GM20431 (cell line): ENCODE data around the gene THAP4.

ENCODE experiments used
- in situ Hi-C: fragments of 300-500 bp; cut with MseI, MboI; formaldehyde crosslinking; loops from one replicate; pipeline ENCODE4 v1.15.0; 2020; ENCODE audit warnings: low sequenced_read_pairs; ENCODE audit not compliant: unreplicated experiment

THAP4 gene

DNA sequence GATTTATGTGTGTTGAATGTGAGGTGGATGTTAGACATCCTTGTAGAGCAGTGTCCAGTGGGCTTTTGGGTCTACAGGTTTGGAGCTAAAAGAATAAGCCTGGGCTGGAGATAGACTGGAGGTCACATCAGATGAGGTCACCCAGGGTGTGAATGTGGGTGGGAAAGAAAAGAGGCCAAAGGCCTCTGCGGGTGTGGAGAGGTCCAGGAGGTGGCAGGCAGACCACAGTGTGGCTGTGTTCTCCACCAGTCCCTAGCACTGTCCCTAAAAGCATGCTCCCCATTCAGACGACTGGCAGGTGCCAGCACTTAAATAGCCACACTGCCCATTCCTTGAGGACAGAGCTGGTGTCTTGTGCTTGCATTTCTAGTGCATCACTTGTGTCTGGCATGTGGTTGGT lies 4.7 kb upstream of the THAP4 start:
- in situ Hi-C loops: no loop called here

DNA sequence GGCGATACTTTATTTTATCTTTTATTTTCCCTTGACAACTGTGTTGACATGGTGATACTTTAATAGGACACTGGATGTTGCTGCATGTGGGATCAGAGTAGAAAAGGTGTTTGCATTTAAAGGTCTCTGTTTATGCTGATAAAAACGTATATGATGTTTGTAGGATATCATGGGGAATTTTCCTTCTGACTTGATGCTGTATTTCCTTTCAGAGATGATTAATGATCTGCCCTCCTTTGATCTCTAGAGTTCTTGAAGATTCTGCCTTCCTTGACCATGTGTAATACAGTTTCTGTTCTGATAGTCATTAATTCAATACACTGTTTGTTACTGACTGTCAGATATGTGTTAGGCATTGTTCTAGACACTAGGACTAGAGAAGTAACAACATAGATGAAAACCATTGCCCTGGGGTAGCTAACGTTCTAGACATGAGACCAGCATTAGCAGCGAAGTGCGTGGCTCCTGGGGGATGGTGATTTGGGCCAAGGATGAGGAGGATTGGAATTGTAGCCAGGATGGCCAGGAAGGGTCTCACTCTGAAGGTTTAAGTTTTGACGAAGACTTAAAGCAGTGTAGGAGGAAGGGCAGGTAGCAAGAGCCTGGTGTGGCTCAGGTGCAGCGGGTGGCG lies 3.3 kb upstream of the THAP4 start:
- in situ Hi-C loops: no loop called here

DNA sequence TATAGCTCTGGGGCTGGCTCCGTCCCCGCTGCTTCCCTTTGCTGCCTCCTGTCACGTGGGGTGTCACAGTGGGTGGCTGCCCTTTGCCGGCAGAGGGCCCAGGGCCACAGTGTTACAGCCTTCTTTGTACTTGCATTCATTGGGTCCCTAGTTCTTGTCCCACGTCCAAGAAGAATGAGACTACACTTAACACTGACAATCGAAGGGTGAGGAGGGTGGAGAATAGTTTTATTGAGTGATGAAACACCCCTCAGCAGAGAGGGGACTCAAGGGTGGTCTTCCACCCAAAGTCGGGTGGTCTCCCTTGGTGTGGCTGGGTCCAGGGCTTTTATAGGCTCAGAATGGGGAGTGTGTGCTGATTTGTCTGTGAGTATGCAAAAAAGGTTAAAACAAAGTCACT lies 2.4 kb upstream of the THAP4 start:
- in situ Hi-C loops: no loop called here

DNA sequence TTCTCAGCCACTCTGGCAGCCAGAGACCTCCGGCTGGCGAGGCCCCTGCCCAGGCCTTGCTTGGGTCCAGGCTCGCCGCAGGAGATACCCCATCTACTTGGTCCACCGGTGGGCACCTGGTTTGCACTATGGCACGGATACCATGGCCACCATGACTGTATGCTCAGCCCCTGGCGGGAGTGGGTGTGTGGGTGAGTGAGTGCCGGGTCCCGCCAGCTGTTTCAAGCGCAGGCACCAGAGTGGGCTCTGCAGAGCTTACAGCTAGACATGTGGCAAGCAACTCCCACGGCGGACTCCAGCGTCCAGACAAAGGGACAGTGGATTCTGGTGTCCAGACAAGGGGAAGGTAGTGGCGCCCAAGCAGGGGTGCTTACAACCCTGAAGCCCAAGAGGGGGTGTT lies 2.0 kb upstream of the THAP4 start:
- in situ Hi-C loops: no loop called here

DNA sequence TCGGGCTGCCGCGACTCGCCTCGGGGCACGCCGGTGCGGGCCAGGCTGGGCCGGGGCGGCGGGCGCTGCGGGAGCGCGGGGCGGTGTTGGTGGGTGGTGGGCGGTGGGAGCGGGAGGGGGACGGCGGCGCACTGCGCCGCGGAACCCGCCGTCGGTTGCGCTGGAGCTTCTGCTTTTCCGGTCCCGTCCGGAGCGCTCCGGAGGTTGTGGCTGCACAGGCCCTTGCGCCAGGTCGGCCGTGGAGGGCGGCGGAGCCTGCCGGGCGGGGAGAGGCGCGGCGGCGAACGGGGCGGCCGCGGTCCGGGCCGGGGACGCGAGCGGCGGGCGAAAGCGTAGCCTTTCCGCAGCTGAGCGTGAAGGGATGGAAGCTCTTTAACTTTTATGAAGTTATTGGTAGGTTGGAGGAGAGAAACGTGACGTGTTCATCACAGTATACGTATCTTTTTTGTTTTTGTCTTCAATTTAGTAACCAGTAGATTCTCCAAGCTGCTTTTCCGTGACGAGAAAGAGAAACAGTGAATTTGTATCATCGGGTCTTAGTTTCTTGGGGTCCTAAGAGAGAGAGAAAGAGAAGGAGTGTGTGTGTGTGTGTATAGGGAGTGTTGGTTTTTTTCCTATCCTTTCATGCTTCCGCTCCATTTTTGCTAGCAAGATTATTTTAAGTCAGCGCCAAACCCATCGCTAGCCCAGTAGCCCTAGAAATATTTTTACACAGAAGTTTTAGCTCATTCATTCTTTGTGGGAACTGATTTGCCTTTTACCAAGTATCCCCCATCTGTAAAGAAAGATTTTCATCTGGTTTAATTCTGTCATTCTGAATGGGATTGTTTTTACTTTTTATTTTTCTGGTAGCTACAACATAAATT lies 1.1 kb upstream of the THAP4 start:
- in situ Hi-C loops: no loop called here

DNA sequence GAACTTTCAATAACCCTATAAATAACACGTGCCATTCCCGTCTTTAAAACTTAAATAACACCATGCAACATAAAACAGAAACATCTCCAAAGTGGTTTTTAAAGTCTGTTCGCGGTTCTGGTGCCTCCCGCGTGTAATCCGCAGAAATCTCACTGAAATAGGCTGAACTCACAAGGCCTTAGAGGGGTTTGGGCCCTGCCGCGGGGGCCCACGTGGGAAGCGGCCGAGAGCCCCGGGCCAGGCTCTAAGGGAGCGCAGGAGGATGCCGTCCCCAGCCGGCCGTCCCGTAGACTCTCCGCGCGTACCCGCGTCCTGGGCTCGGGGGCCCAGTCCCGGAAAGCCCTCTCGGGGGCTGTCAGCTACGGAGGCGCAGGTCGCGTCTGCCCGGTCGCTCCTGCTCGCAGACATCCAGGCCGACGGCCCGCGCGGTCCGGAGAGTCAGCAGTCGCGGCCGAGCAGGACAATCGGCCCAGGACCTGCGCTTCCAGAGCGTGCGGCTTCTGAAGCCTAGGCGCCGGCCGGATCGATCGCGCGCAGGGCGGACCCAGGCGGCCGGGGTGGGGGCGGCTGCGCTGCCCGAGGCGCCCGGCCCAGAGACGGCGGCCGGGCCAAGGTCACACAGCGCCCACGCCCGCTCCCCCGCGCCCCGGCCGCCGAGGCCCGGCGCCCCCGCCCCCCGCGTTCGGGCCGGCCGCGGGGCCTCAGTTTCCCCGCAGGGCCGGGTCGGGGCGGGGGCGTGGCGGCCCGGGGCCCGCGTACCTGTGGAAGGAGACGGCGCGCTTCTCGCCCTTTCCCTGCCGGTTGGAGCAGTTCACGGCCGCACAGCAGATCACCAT lies 558 bp downstream of the THAP4 start:
- in situ Hi-C loops: no loop called here

DNA sequence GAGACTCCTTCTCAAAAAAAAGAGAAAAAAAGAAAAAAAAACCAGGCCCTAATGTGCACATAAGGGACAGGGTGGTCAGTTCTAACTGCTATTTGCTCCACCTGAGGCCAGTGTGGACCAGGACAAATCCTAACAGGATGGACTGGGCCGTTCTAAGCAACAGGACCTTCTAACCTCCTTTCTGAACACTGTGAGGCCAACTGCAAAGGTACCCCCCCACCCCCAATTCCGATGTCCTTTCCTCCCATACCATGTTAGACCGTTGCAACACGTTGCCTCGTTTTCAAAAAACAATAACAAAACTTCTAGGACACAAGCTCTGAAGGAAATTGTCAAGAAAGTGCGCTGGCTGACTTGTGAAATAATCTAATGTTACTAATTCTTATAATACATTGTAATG lies 1.2 kb downstream of the THAP4 start:
- in situ Hi-C loops: no loop called here

DNA sequence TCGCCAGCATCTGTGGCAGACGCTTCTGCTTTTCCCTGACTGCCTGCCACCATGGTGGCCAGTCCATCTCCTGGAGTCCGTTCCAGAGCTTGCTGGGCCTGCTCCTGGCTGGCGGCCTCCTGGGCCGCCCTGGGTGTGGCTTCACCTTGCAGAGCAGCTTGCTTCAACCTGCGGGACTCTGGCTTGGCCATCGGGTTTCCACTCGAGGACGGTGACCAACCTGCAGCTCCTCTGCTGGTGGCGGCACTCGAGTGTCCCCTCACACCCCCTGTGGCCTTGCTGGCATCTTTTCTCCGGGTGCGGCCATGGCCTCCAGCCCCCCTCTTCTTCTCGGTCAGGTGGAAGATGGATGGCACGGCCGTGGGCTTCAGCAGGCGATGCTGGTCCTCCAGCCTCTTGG lies 3.4 kb downstream of the THAP4 start:
- in situ Hi-C loops: no loop called here

DNA sequence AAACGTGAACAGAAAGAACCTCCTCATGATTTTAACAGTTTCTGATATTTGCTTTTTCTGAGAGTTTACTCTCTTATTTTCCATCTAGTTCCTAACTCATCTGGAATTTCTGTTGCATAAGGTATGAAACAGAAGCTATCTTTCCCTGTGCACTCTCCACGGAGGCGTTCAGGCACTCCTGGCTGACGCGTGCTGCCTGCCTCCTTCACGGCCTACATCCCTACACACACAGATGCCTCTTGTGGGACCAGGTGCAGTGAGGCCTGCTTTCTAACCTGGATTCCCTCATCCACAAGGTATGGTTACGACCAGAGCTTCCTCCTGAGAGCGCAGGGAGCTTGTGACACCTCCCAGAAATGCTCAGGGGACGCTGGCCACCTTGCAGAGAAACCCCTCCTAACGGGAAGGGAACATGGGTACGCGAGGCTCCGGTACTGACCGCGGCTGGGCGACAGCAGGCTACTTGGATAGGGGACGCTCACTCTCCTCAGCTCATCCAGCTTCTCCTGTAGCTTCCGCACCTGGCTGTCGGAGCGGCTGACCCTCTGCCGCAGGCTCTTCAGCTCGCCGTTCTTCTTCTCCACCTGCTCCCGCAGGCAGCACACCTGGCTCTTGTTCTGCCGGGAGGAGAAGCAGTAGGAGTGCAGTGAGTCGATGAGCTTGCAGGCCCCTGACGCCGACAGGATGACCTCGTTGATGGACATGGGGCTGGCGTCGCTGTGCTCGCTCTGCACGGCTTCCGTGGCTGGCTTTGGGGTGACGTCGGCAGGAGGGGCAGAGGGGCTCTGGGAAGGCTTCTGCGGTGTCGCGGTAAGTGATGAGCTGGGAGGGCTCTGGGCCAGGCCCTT lies 4.3 kb downstream of the THAP4 start:
- in situ Hi-C loops: no loop called here

DNA sequence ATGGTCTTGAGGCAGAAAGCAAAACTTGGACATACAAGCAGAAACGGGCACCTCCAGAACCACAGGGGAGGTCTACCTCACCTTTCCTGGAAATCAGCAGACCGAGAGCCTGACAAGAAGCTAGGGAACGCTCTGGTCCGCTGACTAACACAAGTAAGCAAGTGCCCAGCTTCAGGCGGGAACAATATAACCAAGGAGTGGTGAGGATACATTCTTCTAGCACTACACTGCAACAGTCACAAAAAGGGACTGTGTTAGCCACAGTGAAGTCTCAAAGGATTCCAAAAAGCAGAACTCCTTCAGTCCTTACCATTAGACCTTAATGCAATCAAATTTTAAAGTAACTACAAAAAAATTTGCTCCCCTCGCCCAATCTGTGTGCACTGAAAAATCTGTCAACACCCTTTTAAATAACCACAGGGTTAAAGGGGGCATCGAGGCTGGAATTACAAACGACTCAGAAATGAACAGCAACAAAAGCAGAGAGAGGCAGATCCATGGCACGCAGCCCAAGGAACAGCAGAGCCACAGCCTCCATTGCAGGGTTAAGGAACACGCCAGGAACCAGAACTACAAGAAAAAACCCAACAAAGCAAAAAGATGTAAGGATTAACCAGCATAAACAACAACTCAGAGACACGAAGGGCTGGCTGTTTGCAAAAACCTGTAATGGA lies 7.1 kb downstream of the THAP4 start:
- in situ Hi-C loops: no loop called here

DNA sequence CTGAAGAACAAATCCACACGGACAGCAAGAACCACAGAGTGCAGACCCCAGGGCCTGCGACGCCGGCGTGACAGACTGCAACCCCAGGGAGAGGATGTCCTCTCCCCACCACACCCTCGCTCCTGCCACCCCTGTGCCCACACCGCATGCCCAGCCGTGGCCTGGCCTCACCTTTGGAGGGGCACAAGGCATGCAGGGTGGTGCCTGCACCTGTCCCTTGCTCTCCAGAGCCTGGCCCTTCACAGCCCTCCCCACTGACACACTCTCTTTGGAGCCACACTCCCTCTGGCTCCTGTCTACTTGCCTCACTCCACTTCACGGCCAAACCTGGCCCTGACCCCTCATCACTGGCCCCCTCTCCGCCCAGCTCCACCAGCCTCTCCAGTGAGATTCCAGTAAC lies 9.3 kb downstream of the THAP4 start:
- in situ Hi-C loops: no loop called here

DNA sequence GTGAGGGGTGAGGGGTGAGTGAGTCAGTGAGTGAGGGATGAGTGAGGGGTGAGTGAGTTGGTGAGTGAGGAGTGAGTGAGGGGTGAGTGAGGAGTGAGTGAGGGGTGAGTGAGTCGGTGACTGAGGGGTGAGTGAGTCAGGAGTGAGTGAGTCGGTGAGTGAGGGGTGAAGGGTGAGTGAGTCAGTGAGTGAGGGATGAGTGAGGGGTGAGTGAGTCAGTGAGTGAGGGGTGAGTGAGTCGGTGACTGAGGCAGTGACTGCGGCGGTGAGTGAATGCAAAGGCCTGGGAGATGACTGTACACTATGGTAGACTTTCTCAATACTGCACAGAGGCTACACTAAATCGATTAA lies 16.6 kb downstream of the THAP4 start:
- in situ Hi-C loops: no loop called here

DNA sequence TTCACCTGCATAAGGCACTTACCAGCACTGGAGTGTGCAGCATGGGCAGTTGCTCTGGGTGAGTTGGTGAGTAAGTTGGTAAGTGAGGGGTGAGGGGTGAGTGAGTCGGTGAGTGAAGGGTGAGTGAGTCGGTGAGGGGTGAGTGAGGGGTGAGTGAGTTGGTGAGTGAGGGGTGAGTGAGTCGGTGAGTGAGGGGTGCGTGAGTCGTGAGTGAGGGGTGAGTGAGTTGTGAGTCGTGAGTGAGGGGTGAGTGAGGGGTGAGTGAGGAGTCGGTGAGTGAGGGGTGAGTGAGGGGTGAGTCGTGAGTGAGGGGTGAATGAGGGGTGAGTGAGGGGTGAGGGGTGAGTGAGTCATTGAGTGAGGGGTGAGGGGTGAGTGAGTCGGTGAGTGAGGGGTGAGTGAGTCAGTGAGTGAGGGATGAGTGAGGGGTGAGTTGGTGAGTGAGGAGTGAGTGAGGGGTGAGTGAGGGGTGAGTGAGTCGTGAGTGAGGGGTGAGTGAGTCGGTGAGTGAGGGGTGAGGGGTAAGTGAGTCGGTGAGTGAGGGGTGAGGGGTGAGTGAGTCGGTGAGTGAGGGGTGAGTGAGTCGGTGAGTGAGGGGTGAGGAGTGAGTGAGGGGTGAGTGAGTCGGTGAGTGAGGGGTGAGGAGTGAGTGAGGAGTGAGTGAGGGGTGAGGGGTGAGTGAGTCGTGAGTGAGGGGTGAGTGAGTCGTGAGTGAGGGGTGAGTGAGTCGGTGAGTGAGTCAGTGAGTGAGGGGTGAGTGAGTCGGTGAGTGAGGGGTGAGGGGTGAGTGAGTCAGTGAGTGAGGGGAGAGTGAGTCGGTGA lies 17.1 kb downstream of the THAP4 start:
- in situ Hi-C loops: no loop called here

DNA sequence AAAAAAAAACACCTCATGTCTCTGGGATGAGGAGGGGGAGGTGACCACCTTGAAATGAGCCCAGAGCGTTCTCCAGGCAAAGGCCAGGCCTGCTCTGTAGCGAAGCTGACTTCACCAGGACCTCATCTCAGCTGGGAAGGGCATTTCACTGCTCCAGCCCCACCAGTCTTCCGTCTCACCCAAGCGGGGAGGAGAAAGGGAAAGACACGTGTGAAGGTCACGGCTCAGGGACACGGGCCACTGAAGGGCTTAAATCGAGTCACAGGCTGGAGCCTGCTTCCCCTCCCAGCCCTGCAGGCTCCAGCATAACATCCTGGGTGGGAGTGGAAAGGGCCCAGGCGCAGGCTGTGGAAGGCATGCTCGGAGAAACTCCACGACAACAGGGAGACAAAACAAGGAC lies 18.1 kb downstream of the THAP4 start:
- in situ Hi-C loops: no loop called here

DNA sequence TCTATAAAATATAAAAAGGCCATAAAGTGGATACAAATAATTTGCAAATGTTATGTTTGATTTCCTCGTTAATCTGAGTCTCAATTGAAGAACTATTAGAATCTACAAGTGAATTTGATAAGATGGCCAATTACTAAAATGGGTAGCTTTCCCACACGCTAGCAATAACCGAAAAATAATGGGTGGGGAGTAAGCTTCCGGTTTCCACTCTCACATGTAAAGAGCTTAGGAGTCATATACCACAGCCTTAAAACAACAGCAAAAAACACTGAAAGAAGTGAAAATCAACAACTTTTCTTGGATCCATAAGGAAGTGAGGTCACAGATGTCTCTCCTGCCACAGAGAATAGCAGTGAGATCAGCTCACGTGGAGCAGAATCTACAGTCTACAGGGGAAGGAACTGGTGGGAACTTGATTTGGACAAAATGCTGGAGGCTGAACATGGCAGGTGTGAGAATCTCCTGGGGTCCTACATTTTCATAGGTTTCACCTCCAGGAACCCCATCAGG lies 18.6 kb downstream of the THAP4 start:
- in situ Hi-C loops: no loop called here

DNA sequence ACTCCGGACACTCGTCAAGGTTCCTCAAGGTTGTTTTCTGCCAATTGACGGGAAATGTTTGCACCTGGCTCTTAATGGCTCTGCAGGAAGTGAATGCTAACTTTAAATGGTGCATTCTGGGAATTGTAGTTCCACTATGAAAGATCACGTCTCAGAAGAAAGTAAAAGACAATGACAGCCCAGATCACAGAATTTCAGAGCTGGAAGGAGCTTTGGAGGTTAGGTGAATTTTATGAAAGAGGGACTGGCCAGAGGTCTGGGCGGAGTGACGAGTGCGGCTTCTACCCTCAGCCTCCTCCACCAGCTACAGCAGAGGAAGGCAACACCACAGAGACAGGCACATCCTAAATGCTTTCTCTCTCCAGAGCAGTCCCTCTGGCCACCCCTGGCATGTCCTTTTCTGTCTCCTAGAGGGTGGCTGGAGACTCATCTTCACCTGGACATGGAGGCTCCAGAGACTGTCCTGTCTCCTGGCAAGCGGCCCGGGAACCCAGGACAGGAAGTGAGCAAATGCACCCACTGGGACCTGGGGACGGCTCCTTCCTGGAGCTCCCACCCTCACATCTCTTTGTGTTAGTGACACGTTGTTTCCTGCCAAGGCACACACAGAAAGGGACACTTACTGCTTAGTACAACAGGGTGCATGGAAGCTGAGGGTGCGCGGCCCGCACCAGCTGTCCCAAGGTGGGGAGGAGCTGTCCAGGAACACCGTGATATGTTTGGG lies 19.4 kb downstream of the THAP4 start:
- in situ Hi-C loops: no loop called here

DNA sequence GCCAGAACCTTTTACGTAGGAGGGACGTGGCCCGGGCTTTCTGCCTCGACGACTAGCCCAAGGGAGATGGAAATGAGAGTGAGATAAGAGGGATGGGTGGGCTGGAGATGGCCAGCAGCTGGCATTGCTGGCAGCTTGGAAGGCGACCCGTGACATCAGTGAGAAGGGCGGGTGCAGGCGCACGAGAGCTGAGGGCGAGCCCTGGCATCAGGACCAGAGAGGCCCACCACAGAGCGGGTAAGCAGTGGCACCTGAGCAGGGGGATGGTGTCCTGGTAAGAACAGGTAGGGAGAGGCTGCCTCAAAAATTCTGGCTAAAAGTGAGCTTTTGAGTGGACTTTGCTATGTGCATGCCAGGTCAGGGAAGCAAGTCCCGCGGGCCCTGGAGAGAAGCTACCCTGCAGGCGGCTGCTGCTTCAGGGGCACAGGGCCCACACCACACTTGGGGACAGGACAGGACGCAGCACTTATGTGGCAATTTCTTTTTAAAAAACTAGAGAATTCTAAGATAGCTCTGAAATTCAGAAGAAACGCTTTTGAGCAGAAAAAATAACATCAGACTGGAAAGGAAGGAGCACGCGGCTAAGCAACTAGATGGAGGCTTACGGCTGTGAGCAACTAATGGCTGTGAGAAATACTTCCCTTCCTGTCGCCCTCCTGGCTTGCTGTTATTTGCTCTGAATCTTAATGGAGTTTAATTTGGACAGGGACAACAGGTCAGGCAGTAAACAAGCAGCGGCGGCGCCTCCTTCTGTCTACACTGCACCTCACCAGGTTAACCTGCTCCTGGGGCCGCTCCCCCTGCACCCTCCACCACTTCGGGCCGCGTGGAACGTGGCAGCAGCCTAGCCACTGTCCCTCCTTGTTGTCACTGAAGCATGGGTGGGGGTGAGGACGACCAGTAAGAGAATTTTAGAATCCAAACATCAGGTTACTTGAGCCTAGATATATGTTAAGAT lies 20.5 kb downstream of the THAP4 start:
- in situ Hi-C loops: no loop called here
